OCI-LY7 (cell line): Measurements from ENCODE around the gene SLC19A3.

ENCODE experiments used
- CTCF ChIP-seq: fragments of 200-600 bp; sonication (generic); conservative IDR thresholded peaks from 2 replicates; pipeline ENCODE4 v1.5.1; 2014; ENCODE audit warnings: mild to moderate bottlenecking, antibody characterized with exemption, low read length, moderate library complexity, mixed read lengths
- EZH2phosphoT487 ChIP-seq: fragments of 200-600 bp; sonication (generic); IDR thresholded peaks from 2 replicates; pipeline ENCODE4 v1.6.1; 2018; ENCODE audit warnings: low read depth, borderline replicate concordance, mild to moderate bottlenecking, mixed run types, antibody characterized with exemption, low read length, moderate library complexity, mixed read lengths

GRCh38 chr2:227665189-227665940, 52.5 kb downstream of the SLC19A3 start:
- no peak for TF ChIP-seq CTCF
- TF ChIP-seq EZH2phosphoT487 = no peak
